HCT116 (cell line): Measurements from ENCODE around the gene NAALADL2. TPM values are rescaled to one million over a fixed set of nuclear protein-coding genes. Genes with fewer than 3 reads are reported as not detected.

Experiments
- ATAC-seq: fragments of 200-7000 bp; cut with Tn5 transposase; 2 replicates; pipeline ENCODE4 v1.9.1; 2020; ENCODE audit warnings: mild to moderate bottlenecking, moderate library complexity
- BruUV-seq: library from RNA; stranded (reverse); fragments of 400-500 nt; replicated peaks from 2 replicates; lab custom pipeline; 2021; lab: Mats Ljungman, UMichigan
- CTCF ChIA-PET: fragments of 300-600 bp; sonication (Branson Sonifier 250); formaldehyde crosslinking; loops from one replicate; lab custom pipeline; 2021; ENCODE audit warnings: antibody characterized with exemption; lab: Charles Lee
- POLR2A ChIA-PET: fragments of 300-600, 350-600 bp; sonication (Branson Sonifier 250); formaldehyde crosslinking; loops from one replicate; lab custom pipeline; 2021; ENCODE audit warnings: antibody characterized with exemption; lab: Charles Lee
- RAD21 ChIA-PET, 2 experiments: fragments of 300-600 bp; sonication (Branson Sonifier 250); formaldehyde crosslinking; loops; one replicate each; lab custom pipeline; 2023; ENCODE audit warnings: low total read pairs in 2 of 2; ENCODE audit not compliant: uncharacterized antibody in 2 of 2, unreplicated experiment in 2 of 2, low non-redundant PET in 1 of 2; lab: Charles Lee
- DNase-seq: peaks from one replicate; pipeline ENCODE4 v3.0.0-alpha.2; 2010; ENCODE audit warnings: low read depth, low spot score
- H2AFZ ChIP-seq: fragments of 200-600 bp; shearing (Covaris generic), sonication (generic); 2 replicates; pipeline ENCODE4 v1.6.1; 2017; ENCODE audit warnings: low read depth, mixed run types, mixed read lengths, antibody characterized with exemption, low read length; ENCODE audit not compliant: poor library complexity, severe bottlenecking
- H3K27ac ChIP-seq: 2 replicates; pipeline ENCODE4 v1.5.1; 2012; ENCODE audit warnings: low read depth, low read length
- H3K27me3 ChIP-seq: fragments of 200-600 bp; sonication (generic); 2 replicates; pipeline ENCODE4 v1.6.1; 2016; ENCODE audit warnings: mixed run types, low read length, mixed read lengths; ENCODE audit not compliant: insufficient read depth
- H3K36me3 ChIP-seq, 2 experiments: fragments of 200-500 bp in 1 of 2; fragments of 200-600 bp in 1 of 2; sonication (Bioruptor generic) in 1 of 2; sonication (generic) in 1 of 2; 2 replicates each; pipeline versions ENCODE4 v1.5.1 to v1.6.1; 2014 to 2016; ENCODE audit warnings: low read length in 2 of 2, inconsistent platforms in 1 of 2, mixed read lengths in 1 of 2, mixed run types in 1 of 2; ENCODE audit not compliant: insufficient read depth in 2 of 2, control insufficient read depth in 1 of 2
- H3K4me1 ChIP-seq, 2 experiments: fragments of 200-600 bp in 1 of 2; sonication (generic) in 1 of 2; 2 replicates each; pipeline versions ENCODE4 v1.5.1 to v1.6.1; 2012 to 2017; ENCODE audit warnings: low read length in 2 of 2, inconsistent platforms in 1 of 2, mild to moderate bottlenecking in 1 of 2, mixed read lengths in 1 of 2, mixed run types in 1 of 2, moderate library complexity in 1 of 2; ENCODE audit not compliant: insufficient read depth in 2 of 2, control insufficient read depth in 1 of 2
- H3K4me2 ChIP-seq: fragments of 200-600 bp; sonication (generic); 2 replicates; pipeline ENCODE4 v1.6.1; 2017; ENCODE audit warnings: mixed run types, low read length, mixed read lengths
- H3K4me3 ChIP-seq, 2 experiments: fragments of 200-600 bp in 1 of 2; sonication (generic) in 1 of 2; replicated peaks in 1 of 2; 2 replicates each; pipeline ENCODE4 v1.5.1; 2011 to 2016; ENCODE audit warnings: low read length in 2 of 2, control low read depth in 1 of 2, low read depth in 1 of 2, mild to moderate bottlenecking in 1 of 2, mixed read lengths in 1 of 2, mixed run types in 1 of 2
- H3K79me2 ChIP-seq: fragments of 200-600 bp; sonication (generic); 2 replicates; pipeline ENCODE4 v1.6.1; 2017; ENCODE audit warnings: mild to moderate bottlenecking, mixed run types, low read length, moderate library complexity, mixed read lengths; ENCODE audit not compliant: insufficient read depth
- H3K9ac ChIP-seq: fragments of 200-600 bp; sonication (generic); 2 replicates; pipeline ENCODE4 v1.6.1; 2016; ENCODE audit warnings: low read length, mixed read lengths
- H3K9me2 ChIP-seq: fragments of 200-600 bp; sonication (generic), shearing (Covaris generic); 2 replicates; pipeline ENCODE4 v1.6.1; 2017; ENCODE audit warnings: mixed run types, mild to moderate bottlenecking, moderate library complexity; ENCODE audit not compliant: insufficient read depth
- H3K9me3 ChIP-seq, 2 experiments: fragments of 200-500 bp in 1 of 2; fragments of 200-600 bp in 1 of 2; sonication (Bioruptor generic) in 1 of 2; sonication (generic) in 1 of 2; 2 replicates each; pipeline ENCODE4 v1.6.1; 2014 to 2017; ENCODE audit warnings: low read length in 2 of 2, mixed read lengths in 2 of 2, inconsistent platforms in 1 of 2, low read depth in 1 of 2, mild to moderate bottlenecking in 1 of 2, mixed run types in 1 of 2, moderate library complexity in 1 of 2; ENCODE audit not compliant: control insufficient read depth in 1 of 2, insufficient read depth in 1 of 2
- H4K20me1 ChIP-seq: fragments of 200-600 bp; sonication (generic), shearing (Covaris generic); 2 replicates; pipeline ENCODE4 v1.6.1; 2017; ENCODE audit warnings: mixed run types, mild to moderate bottlenecking, moderate library complexity; ENCODE audit not compliant: insufficient read depth
- CBX3 ChIP-seq: IDR thresholded peaks from 2 replicates; pipeline ENCODE4 v1.6.1; 2012; ENCODE audit warnings: low read depth
- CEBPB ChIP-seq: IDR thresholded peaks from 2 replicates; pipeline ENCODE4 v1.6.1; 2012; ENCODE audit warnings: low read depth
- ELF1 ChIP-seq: IDR thresholded peaks from 2 replicates; pipeline ENCODE4 v1.6.1; 2012; ENCODE audit warnings: low read depth, borderline replicate concordance
- EZH2 ChIP-seq: fragments of 200-600 bp; sonication (generic); IDR thresholded peaks from 2 replicates; pipeline ENCODE4 v1.6.1; 2017; ENCODE audit warnings: antibody characterized with exemption, mixed run types
- FOSL1 ChIP-seq: IDR thresholded peaks from 2 replicates; pipeline ENCODE4 v1.6.1; 2012; ENCODE audit warnings: low read depth
- JUND ChIP-seq: IDR thresholded peaks from 2 replicates; pipeline ENCODE4 v1.6.1; 2012
- POLR2AphosphoS5 ChIP-seq: IDR thresholded peaks from 2 replicates; pipeline ENCODE4 v1.6.1; 2011; ENCODE audit warnings: mild to moderate bottlenecking, low read depth, low read length, moderate library complexity
- RAD21 ChIP-seq: IDR thresholded peaks from 2 replicates; pipeline ENCODE4 v1.6.1; 2012; ENCODE audit warnings: low read depth, mild to moderate bottlenecking
- SIN3A ChIP-seq: IDR thresholded peaks from 2 replicates; pipeline ENCODE4 v1.6.1; 2012; ENCODE audit warnings: low read depth
- SP1 ChIP-seq: IDR thresholded peaks from 2 replicates; pipeline ENCODE4 v1.6.1; 2012; ENCODE audit warnings: low read depth
- SRF ChIP-seq: IDR thresholded peaks from 2 replicates; pipeline ENCODE4 v1.6.1; 2012; ENCODE audit warnings: low read depth
- YY1 ChIP-seq: IDR thresholded peaks from 2 replicates; pipeline ENCODE4 v1.6.1; 2011; ENCODE audit warnings: low read length, low read depth, moderate library complexity, mild to moderate bottlenecking; ENCODE audit not compliant: insufficient replicate concordance; ENCODE audit errors: extremely low read depth
- ZNF274 ChIP-seq: fragments of 200-500 bp; sonication (Bioruptor generic); IDR thresholded peaks from 2 replicates; pipeline ENCODE4 v1.6.1; 2014; ENCODE audit warnings: mild to moderate bottlenecking, low read depth, low read length, inconsistent platforms
- intact Hi-C: fragments of 100-400 bp; cut with micrococcal nuclease; formaldehyde crosslinking; loops from 2 replicates; pipeline ENCODE4 v1.10.0; 2022
- total RNA-seq: library from RNA; stranded (reverse); gene quantifications from one replicate; pipeline ENCODE4 v1.2.1, GENCODE V29; 2021; ENCODE audit not compliant: unreplicated experiment
- TF ChIP-seq, protein P1 (sequence below): IDR thresholded peaks from 2 replicates; pipeline ENCODE4 v1.6.1; 2012
- TF ChIP-seq, protein P2 (sequence below): IDR thresholded peaks from 2 replicates; pipeline ENCODE4 v1.6.1; 2012
- TF ChIP-seq, protein P3 (sequence below): IDR thresholded peaks from 2 replicates; pipeline ENCODE4 v1.6.1; 2011; ENCODE audit warnings: mild to moderate bottlenecking, low read length, moderate library complexity; ENCODE audit not compliant: insufficient replicate concordance; ENCODE audit errors: extremely low read depth
- TF ChIP-seq, protein P4 (sequence below): IDR thresholded peaks from 2 replicates; pipeline ENCODE4 v1.6.1; 2012; ENCODE audit warnings: low read depth
- TF ChIP-seq, protein P5 (sequence below), 3 experiments: fragments of 200-600 bp in 1 of 3; sonication (generic) in 1 of 3; IDR thresholded peaks in 2 of 3; conservative IDR thresholded peaks in 1 of 3; 2 replicates each; pipeline ENCODE4 v1.5.1; 2012 to 2017; ENCODE audit warnings: low read depth in 2 of 3, low read length in 2 of 3, antibody characterized with exemption in 1 of 3, borderline replicate concordance in 1 of 3, control low read depth in 1 of 3, mild to moderate bottlenecking in 1 of 3, mixed read lengths in 1 of 3, mixed run types in 1 of 3, moderate library complexity in 1 of 3; ENCODE audit not compliant: insufficient read depth in 1 of 3

Gene NAALADL2
- total RNA-seq, 1 experiment from 2014 or later, result 2.9 TPM

DNA sequence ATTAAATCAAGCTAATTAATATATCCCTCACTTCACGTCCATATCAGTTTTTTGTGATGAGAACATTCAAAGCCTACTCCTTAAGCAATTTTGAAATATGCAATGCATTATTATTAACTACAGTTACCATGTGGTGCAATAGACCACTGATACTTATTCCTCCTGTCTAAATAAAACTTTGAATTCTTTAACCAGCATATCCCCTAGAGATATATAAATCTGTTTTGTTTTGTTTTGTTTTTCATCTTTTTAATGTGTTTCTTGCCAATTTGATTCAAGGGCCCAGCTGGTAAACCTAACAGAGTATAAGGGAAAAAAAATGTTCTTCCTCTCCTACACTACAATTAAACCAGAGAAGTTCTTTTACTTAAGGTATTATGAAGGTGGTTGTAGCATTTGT, 524.2 kb downstream of the NAALADL2 start:
- Histone ChIP-seq H4K20me1 (no peaks in the 10 kb centered on the region), H3K79me2 (no peaks in the 10 kb centered on the region), H3K9me3 (no peaks in the 10 kb centered on the region), H3K27ac (no peak overlapping the region), H3K4me3 (no peak overlapping the region), H3K4me2 (no peak overlapping the region), H3K36me3 (no peaks in the 10 kb centered on the region), H2AFZ (no peak overlapping the region), H3K9me2 (no peaks in the 10 kb centered on the region), H3K9ac (no peak overlapping the region), H3K4me1 (no peaks in the 10 kb centered on the region), H3K27me3 (no peaks in the 10 kb centered on the region)
- DNase-seq (no peak), ATAC-seq (no peak)
- TF ChIP-seq FOSL1 (no peak), ELF1 (no peak), SRF (no peak), SP1 (no peak), YY1 (no peak), ZNF274 (no peak), JUND (no peak), CEBPB (no peak), EZH2 (no peak), POLR2AphosphoS5 (no peak), RAD21 (no peak), SIN3A (no peak), CBX3 (no peak)
- TF ChIP-seq, protein P1, sequence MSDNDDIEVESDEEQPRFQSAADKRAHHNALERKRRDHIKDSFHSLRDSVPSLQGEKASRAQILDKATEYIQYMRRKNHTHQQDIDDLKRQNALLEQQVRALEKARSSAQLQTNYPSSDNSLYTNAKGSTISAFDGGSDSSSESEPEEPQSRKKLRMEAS, result no peak
- TF ChIP-seq, protein P2, sequence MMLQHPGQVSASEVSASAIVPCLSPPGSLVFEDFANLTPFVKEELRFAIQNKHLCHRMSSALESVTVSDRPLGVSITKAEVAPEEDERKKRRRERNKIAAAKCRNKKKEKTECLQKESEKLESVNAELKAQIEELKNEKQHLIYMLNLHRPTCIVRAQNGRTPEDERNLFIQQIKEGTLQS, result no peak
- TF ChIP-seq, protein P3, sequence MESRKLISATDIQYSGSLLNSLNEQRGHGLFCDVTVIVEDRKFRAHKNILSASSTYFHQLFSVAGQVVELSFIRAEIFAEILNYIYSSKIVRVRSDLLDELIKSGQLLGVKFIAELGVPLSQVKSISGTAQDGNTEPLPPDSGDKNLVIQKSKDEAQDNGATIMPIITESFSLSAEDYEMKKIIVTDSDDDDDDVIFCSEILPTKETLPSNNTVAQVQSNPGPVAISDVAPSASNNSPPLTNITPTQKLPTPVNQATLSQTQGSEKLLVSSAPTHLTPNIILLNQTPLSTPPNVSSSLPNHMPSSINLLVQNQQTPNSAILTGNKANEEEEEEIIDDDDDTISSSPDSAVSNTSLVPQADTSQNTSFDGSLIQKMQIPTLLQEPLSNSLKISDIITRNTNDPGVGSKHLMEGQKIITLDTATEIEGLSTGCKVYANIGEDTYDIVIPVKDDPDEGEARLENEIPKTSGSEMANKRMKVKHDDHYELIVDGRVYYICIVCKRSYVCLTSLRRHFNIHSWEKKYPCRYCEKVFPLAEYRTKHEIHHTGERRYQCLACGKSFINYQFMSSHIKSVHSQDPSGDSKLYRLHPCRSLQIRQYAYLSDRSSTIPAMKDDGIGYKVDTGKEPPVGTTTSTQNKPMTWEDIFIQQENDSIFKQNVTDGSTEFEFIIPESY, result no peak
- TF ChIP-seq, protein P4, sequence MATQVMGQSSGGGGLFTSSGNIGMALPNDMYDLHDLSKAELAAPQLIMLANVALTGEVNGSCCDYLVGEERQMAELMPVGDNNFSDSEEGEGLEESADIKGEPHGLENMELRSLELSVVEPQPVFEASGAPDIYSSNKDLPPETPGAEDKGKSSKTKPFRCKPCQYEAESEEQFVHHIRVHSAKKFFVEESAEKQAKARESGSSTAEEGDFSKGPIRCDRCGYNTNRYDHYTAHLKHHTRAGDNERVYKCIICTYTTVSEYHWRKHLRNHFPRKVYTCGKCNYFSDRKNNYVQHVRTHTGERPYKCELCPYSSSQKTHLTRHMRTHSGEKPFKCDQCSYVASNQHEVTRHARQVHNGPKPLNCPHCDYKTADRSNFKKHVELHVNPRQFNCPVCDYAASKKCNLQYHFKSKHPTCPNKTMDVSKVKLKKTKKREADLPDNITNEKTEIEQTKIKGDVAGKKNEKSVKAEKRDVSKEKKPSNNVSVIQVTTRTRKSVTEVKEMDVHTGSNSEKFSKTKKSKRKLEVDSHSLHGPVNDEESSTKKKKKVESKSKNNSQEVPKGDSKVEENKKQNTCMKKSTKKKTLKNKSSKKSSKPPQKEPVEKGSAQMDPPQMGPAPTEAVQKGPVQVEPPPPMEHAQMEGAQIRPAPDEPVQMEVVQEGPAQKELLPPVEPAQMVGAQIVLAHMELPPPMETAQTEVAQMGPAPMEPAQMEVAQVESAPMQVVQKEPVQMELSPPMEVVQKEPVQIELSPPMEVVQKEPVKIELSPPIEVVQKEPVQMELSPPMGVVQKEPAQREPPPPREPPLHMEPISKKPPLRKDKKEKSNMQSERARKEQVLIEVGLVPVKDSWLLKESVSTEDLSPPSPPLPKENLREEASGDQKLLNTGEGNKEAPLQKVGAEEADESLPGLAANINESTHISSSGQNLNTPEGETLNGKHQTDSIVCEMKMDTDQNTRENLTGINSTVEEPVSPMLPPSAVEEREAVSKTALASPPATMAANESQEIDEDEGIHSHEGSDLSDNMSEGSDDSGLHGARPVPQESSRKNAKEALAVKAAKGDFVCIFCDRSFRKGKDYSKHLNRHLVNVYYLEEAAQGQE, result no peak
- TF ChIP-seq, protein P5, sequence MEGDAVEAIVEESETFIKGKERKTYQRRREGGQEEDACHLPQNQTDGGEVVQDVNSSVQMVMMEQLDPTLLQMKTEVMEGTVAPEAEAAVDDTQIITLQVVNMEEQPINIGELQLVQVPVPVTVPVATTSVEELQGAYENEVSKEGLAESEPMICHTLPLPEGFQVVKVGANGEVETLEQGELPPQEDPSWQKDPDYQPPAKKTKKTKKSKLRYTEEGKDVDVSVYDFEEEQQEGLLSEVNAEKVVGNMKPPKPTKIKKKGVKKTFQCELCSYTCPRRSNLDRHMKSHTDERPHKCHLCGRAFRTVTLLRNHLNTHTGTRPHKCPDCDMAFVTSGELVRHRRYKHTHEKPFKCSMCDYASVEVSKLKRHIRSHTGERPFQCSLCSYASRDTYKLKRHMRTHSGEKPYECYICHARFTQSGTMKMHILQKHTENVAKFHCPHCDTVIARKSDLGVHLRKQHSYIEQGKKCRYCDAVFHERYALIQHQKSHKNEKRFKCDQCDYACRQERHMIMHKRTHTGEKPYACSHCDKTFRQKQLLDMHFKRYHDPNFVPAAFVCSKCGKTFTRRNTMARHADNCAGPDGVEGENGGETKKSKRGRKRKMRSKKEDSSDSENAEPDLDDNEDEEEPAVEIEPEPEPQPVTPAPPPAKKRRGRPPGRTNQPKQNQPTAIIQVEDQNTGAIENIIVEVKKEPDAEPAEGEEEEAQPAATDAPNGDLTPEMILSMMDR (IDR thresholded peaks at IDR 0.05 in 2 of 3, conservative IDR thresholded peaks at IDR 0.05 in 1 of 3; ENCODE audit: borderline replicate concordance in 1 of 3, insufficient read depth in 1 of 3, low read depth in 2 of 3, low read length in 2 of 3), result no peak
- CTCF ChIA-PET, result no interaction called here
- no TSS peak for BruUV-seq
- intact Hi-C loops, result no loop called here
- RAD21 ChIA-PET, result no interaction called here
- POLR2A ChIA-PET, result no interaction called here
